Effector CD8-positive, alpha-beta T cell (primary cell): ENCODE results near the gene KMT2C.
"Not testable (repeated sequence)": the region's sequence is repeated elsewhere in the genome, so short reads cannot be mapped to it uniquely, and the experiment has no call there.

Experiments
- DNase-seq: peaks from one replicate; lab custom pipeline; 2025; lab: John Stamatoyannopoulos, UW

The KMT2C gene

GRCh38 chr7:152402384-152403250 is 33.2 kb downstream of the KMT2C start:
- DNase-seq, result no peak

GRCh38 chr7:152399344-152399743 is 36.5 kb downstream of the KMT2C start:
- DNase-seq, result no peak

- DNase-seq, result no peak
Observed at GRCh38 chr7:152395112-152395511, 40.7 kb downstream of the KMT2C start.

GRCh38 chr7:152394214-152394613 is 41.6 kb downstream of the KMT2C start:
- DNase-seq, result not testable (repeated sequence)

- DNase-seq, result no peak
Observed at GRCh38 chr7:152392254-152392653, 43.5 kb downstream of the KMT2C start.

- not testable (repeated sequence) for DNase-seq
Observed at GRCh38 chr7:152386136-152386764, 49.6 kb downstream of the KMT2C start.

GRCh38 chr7:152384235-152385200 is 51.3 kb downstream of the KMT2C start:
- DNase-seq, result not testable (repeated sequence)

GRCh38 chr7:152383341-152384234 is 52.2 kb downstream of the KMT2C start:
- DNase-seq, result no peak

GRCh38 chr7:152382244-152382643 is 53.6 kb downstream of the KMT2C start:
- no peak for DNase-seq

GRCh38 chr7:152380931-152381578 is 54.7 kb downstream of the KMT2C start:
- not testable (repeated sequence) for DNase-seq

GRCh38 chr7:152378497-152378896 is 57.3 kb downstream of the KMT2C start:
- DNase-seq, result not testable (repeated sequence)

GRCh38 chr7:152376716-152377484 is 58.9 kb downstream of the KMT2C start:
- DNase-seq, result not testable (repeated sequence)

GRCh38 chr7:152370297-152370696 is 65.5 kb downstream of the KMT2C start:
- no peak for DNase-seq

- DNase-seq, result no peak
Observed at GRCh38 chr7:152369518-152369917, 66.3 kb downstream of the KMT2C start.

GRCh38 chr7:152367170-152367569 is 68.6 kb downstream of the KMT2C start:
- no peak for DNase-seq

- DNase-seq, result no peak
Observed at GRCh38 chr7:152366662-152367061, 69.1 kb downstream of the KMT2C start.

- DNase-seq, result no peak
Observed at GRCh38 chr7:152365982-152366603, 69.7 kb downstream of the KMT2C start.

GRCh38 chr7:152363798-152364197 is 72.0 kb downstream of the KMT2C start:
- no peak for DNase-seq
